Measurements from ENCODE around the gene SLC2A9. TPM values are rescaled to one million over a fixed set of nuclear protein-coding genes. Genes with fewer than 3 reads are reported as not detected.

Gene SLC2A9
- polyA plus RNA-seq, 1 donor from 2014 or later, result not detected

GRCh38 chr4:9781343-9782135, 239.8 kb downstream of the SLC2A9 start, which contains the start of gene DRD5:
Gene DRD5, plus strand, starts transcription at chr4:9781634. Its CDS starts 396 bp downstream, at chr4:9782030.
- no peak for TF ChIP-seq TAF1 (IDR thresholded peaks at IDR 0.05; ENCODE audit: low read depth)
- TF ChIP-seq SMC3 (conservative IDR thresholded peaks at IDR 0.05; ENCODE audit: poor library complexity), result no peak
- no peak for TF ChIP-seq EP300 (conservative IDR thresholded peaks at IDR 0.05; ENCODE audit: poor library complexity, severe bottlenecking)
- TF ChIP-seq CTCF (IDR thresholded peaks at IDR 0.05; ENCODE audit: poor library complexity, severe bottlenecking), result no peak
- TF ChIP-seq POLR2AphosphoS5 (IDR thresholded peaks at IDR 0.05), result no peak
- TF ChIP-seq RAD21 (conservative IDR thresholded peaks at IDR 0.05), result no peak
- no peak for TF ChIP-seq MXI1 (conservative IDR thresholded peaks at IDR 0.05; ENCODE audit: poor library complexity, severe bottlenecking)
- no peak for TF ChIP-seq EZH2 (IDR thresholded peaks at IDR 0.05; ENCODE audit: borderline replicate concordance, insufficient read depth, low read length, poor library complexity, severe bottlenecking)
- no peak for TF ChIP-seq REST (IDR thresholded peaks at IDR 0.05; ENCODE audit: borderline replicate concordance)
- Histone ChIP-seq H3F3A (ENCODE audit: insufficient read depth, low read length, poor library complexity, severe bottlenecking) (no peaks in the 10 kb centered on the region), H3K36me3 (ENCODE audit: insufficient read depth, low read length) (no peaks in the 10 kb centered on the region), H3K4me2 (ENCODE audit: low read length) (no peak within 1 kb of the TSS), H3K27ac (ENCODE audit: low read length) (no peak within 1 kb of the TSS), H3K9ac (ENCODE audit: low read length) (no peak within 1 kb of the TSS), H3K9me3 (ENCODE audit: low read length) (no peaks in the 10 kb centered on the region), H3K4me3 (ENCODE audit: low read length) (peak within 1 kb of the TSS; percentile 59), H2AFZ (ENCODE audit: low read depth, low read length) (no peak within 1 kb of the TSS), H3K9me2 (ENCODE audit: insufficient read depth, low read length) (no peaks in the 10 kb centered on the region), H4K20me1 (ENCODE audit: insufficient read depth) (no peaks in the 10 kb centered on the region), H3K79me2 (replicated peaks; ENCODE audit: insufficient read depth, low read length) (no peaks in the 10 kb centered on the region), H3K27me3 (ENCODE audit: insufficient read depth, low read depth, low read length) (peaks cover 18% of the 10 kb centered on the region)

Small RNA genes lying within 50 kb of the gene (small RNA-seq; reads per million reads assigned to genes)
- gene RNA5SP154, result 0 reads per million in 3 experiments

Other genes starting within 250 kb of the SLC2A9 start
- gene DRD5, start 239.9 kb downstream of the SLC2A9 start, polyA plus RNA-seq, result 0.33 and 0.46 TPM in 2 replicates
- 106 and 108 TPM in 2 replicates for gene WDR1, start 95.3 kb upstream of the SLC2A9 start, polyA plus RNA-seq